Fibroblast of skin of scalp (primary cell): ENCODE measurements around the gene ANKRD24.
A peak's percentile ranks its signal among the peaks of the same experiment; 100 is the strongest.
"Not testable (repeated sequence)": the region's sequence is repeated elsewhere in the genome, so short reads cannot be mapped to it uniquely, and the experiment has no call there.

Experiments used
- DNase-seq: peaks from one replicate; pipeline ENCODE4 v3.0.0-alpha.2; 2013

Gene ANKRD24

GRCh38 chr19:4173479-4174212 is 8.8 kb upstream of the ANKRD24 start:
- DNase-seq, result no peak

- DNase-seq, result no peak
Observed at GRCh38 chr19:4174213-4174894, 8.1 kb upstream of the ANKRD24 start.

GRCh38 chr19:4174895-4175668 is 7.4 kb upstream of the ANKRD24 start:
- DNase-seq, result no peak

GRCh38 chr19:4175669-4175931 is 6.9 kb upstream of the ANKRD24 start:
- no peak for DNase-seq

GRCh38 chr19:4177146-4177545 is 5.3 kb upstream of the ANKRD24 start:
- no peak for DNase-seq

GRCh38 chr19:4178990-4179389 is 3.5 kb upstream of the ANKRD24 start:
- DNase-seq, result no peak

- no peak for DNase-seq
Observed at GRCh38 chr19:4181053-4181508, 1.4 kb upstream of the ANKRD24 start.

- DNase-seq, result no peak
Observed at GRCh38 chr19:4183967-4184717, 1.7 kb downstream of the ANKRD24 start.

- DNase-seq, result no peak
Observed at GRCh38 chr19:4184718-4185352, 2.3 kb downstream of the ANKRD24 start.

- DNase-seq, result no peak
Observed at GRCh38 chr19:4185413-4186086, 3.1 kb downstream of the ANKRD24 start.

- peak; percentile 71 for DNase-seq
Observed at GRCh38 chr19:4186087-4186993, 3.9 kb downstream of the ANKRD24 start.

- DNase-seq, result no peak
Observed at GRCh38 chr19:4187313-4188122, 5.0 kb downstream of the ANKRD24 start.

GRCh38 chr19:4189641-4190040 is 7.2 kb downstream of the ANKRD24 start:
- no peak for DNase-seq

- DNase-seq, result not testable (repeated sequence)
Observed at GRCh38 chr19:4192537-4192936, 10.0 kb downstream of the ANKRD24 start.

GRCh38 chr19:4194353-4194752 is 11.9 kb downstream of the ANKRD24 start:
- no peak for DNase-seq

GRCh38 chr19:4196009-4196408 is 13.5 kb downstream of the ANKRD24 start:
- DNase-seq, result no peak

- no peak for DNase-seq
Observed at GRCh38 chr19:4196587-4197148, 14.2 kb downstream of the ANKRD24 start.

GRCh38 chr19:4197228-4197624 is 14.7 kb downstream of the ANKRD24 start:
- no peak for DNase-seq
